Lower lobe of right lung (tissue), 2 donors: ENCODE measurements around the gene NEU3. TPM values are rescaled to one million over a fixed set of nuclear protein-coding genes. Genes with fewer than 3 reads are reported as not detected.

Experiments
- ATAC-seq, 2 donors: fragments of 200-7000 bp; cut with Tn5 transposase; one replicate each; pipeline ENCODE4 v1.9.1; 2020 to 2022; ENCODE audit warnings: mild to moderate bottlenecking in 2 of 2, moderate library complexity in 2 of 2
- DNase-seq: peaks from one replicate; pipeline ENCODE4 v3.0.0-alpha.2; 2020
- H3K27ac ChIP-seq: fragments of 200-600 bp; one replicate; pipeline ENCODE4 v1.8.0; 2022
- H3K27me3 ChIP-seq: fragments of 200-600 bp; one replicate; pipeline ENCODE4 v1.8.0; 2022; ENCODE audit warnings: low read depth
- H3K36me3 ChIP-seq: fragments of 200-600 bp; one replicate; pipeline ENCODE4 v1.8.0; 2022; ENCODE audit warnings: mild to moderate bottlenecking
- H3K4me1 ChIP-seq: fragments of 200-600 bp; one replicate; pipeline ENCODE4 v1.8.0; 2022
- H3K4me3 ChIP-seq: fragments of 200-600 bp; one replicate; pipeline ENCODE4 v1.8.0; 2022; ENCODE audit warnings: mild to moderate bottlenecking
- H3K9me3 ChIP-seq: fragments of 200-600 bp; one replicate; pipeline ENCODE4 v1.8.0; 2022
- intact Hi-C: fragments of 100-400 bp; cut with DNase I; formaldehyde crosslinking; loops from one replicate; pipeline ENCODE4 v1.11.0; 2022
- total RNA-seq: library from RNA; stranded (reverse); fragmentation: NEBNext Ultra II Directional; extraction: Animal tissue kit (Norgen Biotek cat#: 25700); gene quantifications from one replicate; pipeline ENCODE4 v1.2.1, GENCODE V29; 2021
- TF ChIP-seq, protein P1 (sequence below): fragments of 200-600 bp; IDR thresholded peaks from one replicate; pipeline ENCODE4 v1.8.0; 2022; ENCODE audit warnings: antibody characterized with exemption, mild to moderate bottlenecking
- donor health status: DM: no; HTN: yes; CAD: no; lungs with severe emphysema.

The NEU3 gene
- total RNA-seq, 1 donor from 2014 or later = 10.7 TPM

DNA sequence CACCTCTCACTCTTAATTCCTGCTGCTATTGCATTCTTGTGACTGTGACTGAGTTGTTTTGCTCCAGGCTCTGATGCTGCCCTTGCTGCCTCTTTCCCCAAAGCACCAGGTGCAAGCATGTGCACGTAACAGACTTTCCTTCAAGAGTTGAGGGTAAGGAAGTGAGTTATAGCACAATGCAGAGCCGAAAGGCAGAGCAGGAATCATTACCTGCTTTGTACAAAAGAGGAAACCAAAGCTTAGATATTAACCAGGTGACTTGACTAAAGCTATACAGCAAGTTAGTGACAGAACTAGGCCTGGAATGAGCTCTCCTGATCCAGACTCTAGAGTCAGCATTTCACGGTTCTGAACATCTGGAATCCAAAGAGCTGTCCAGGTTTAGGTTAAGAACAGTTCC lies 33.6 kb downstream of the NEU3 start:
- no peaks in the 10 kb centered on the region for H3K9me3 ChIP-seq
- intact Hi-C loops = no loop called here
- no peak overlapping the region for H3K4me3 ChIP-seq

DNA sequence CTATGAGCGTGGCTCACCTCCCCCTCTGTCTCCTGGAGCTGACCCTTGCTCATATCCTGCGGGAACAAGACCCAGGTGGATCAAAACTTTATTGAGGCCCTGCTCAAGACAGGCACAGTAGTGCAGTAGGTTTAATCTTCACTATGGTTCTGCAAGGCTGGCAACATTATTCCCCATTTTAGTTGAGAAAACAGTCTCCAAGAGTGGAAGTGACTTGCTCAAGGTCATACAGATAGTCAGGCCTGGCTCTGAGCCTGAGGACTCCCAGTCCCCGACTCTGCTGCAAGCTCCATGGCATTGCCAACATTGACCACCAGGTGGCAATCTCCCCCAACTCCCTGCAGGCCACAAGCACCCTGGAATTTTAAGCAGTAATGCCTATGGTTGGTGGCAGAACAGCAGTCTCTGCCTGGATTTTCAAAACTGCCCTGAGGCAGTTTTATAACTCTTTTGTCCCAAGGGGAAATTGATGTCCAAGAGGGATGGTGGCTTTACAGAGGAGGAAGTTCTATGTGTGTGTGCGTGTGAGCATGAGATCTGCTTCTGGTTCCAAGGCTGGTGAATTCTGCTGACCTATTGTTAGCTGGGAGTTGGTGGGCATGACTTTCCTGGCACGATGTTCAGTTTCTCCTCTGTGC lies 34.1 kb downstream of the NEU3 start:
- intact Hi-C loops = no loop called here
- Histone ChIP-seq H3K27me3 (no peaks in the 10 kb centered on the region), H3K27ac (no peak overlapping the region), H3K9me3 (no peaks in the 10 kb centered on the region), H3K4me3 (no peak overlapping the region), H3K4me1 (no peaks in the 10 kb centered on the region), H3K36me3 (no peaks in the 10 kb centered on the region)
- DNase-seq (peak; percentile 76), ATAC-seq (peak; percentile 89 to 92)
- TF ChIP-seq, protein P1, sequence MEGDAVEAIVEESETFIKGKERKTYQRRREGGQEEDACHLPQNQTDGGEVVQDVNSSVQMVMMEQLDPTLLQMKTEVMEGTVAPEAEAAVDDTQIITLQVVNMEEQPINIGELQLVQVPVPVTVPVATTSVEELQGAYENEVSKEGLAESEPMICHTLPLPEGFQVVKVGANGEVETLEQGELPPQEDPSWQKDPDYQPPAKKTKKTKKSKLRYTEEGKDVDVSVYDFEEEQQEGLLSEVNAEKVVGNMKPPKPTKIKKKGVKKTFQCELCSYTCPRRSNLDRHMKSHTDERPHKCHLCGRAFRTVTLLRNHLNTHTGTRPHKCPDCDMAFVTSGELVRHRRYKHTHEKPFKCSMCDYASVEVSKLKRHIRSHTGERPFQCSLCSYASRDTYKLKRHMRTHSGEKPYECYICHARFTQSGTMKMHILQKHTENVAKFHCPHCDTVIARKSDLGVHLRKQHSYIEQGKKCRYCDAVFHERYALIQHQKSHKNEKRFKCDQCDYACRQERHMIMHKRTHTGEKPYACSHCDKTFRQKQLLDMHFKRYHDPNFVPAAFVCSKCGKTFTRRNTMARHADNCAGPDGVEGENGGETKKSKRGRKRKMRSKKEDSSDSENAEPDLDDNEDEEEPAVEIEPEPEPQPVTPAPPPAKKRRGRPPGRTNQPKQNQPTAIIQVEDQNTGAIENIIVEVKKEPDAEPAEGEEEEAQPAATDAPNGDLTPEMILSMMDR = peak; percentile 99

More for the DNA sequence above, 33.6 kb downstream of the NEU3 start:
- Histone ChIP-seq H3K36me3 (no peaks in the 10 kb centered on the region), H3K4me1 (no peaks in the 10 kb centered on the region), H3K27ac (no peak overlapping the region), H3K27me3 (no peaks in the 10 kb centered on the region)
- ATAC-seq (no peak), DNase-seq (no peak)
- TF ChIP-seq, protein P1 = no peak

DNA sequence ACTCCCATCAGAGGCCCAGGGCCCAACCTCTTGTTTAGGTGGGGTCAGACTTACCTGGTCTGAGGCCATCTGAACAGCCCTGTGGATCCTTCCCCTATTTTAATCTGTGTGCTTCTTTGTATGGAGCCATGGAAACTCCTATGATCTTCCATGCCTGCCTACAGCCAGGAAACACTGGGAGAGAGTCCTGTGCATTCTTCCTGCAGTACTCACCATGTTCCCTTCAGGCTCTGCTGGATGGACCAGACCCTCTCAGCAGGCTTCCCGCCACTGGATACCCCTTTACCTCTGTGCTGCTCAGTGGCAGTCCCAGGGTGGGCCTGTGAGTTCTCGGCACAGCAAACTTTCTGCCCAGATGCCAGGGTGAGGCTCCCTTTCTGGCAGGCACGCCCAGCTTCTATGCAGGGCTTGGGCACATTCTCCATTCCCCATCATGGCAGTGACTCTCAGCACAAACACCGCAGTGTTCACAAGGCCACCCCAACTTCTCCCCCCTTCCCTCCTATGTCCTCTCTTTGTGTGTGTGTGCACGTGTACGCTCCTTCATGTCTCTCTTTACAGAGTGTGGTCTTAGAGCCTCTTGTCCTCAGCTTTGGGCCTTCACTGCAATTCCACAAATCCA lies 34.8 kb downstream of the NEU3 start:
- no peaks in the 10 kb centered on the region for H3K9me3 ChIP-seq
- no peaks in the 10 kb centered on the region for H3K27me3 ChIP-seq
- H3K4me1 ChIP-seq = no peaks in the 10 kb centered on the region
- peak in 1 of 2 donors; percentile 6 for ATAC-seq
- DNase-seq = no peak
- TF ChIP-seq, protein P1 = no peak
- no peaks in the 10 kb centered on the region for H3K36me3 ChIP-seq
- no peak overlapping the region for H3K4me3 ChIP-seq
- H3K27ac ChIP-seq = no peak overlapping the region
- intact Hi-C loops = no loop called here

DNA sequence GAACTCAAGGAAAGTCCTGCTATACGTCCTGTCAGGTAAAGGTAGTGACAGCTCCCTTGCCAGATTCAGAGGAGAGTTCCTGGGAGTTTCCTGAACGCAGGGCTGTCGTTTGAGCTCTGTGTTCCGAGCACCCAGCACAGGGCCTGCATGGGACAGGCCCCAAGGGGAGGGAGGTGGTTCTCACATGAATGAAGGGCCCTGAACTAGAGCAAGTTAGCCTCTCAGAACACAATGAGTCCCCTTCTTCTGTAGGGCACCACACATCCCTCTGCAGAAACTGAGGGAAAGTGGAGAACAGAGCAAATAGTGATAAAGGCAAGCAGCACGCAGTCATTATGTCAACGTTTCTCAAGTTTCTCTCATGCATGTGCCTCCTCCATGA lies 35.3 kb downstream of the NEU3 start:
- no peak for ATAC-seq

DNA sequence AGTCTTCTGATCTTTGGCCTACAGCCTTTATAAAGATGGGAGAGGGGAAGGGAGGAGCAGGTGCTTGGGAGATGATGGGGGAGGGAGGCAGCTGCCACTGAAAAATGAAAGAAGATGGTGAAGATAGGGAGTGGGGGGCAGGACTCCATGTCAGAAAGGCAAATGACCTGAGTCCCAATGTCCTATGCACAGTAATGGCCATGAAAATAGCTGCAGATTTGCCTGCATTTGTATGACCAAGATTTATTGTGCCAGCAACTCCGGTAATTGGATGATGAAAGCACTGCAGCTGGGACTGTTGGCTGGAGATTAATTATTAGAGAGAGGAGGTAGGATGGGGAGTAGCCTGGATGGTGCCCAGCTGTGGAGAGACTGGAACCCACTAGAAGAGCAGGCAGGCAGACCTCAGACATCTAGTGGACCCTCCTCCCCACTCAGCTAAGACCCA lies 36.1 kb downstream of the NEU3 start:
- TF ChIP-seq, protein P1 = no peak
- Histone ChIP-seq H3K27ac (no peak overlapping the region), H3K4me3 (no peak overlapping the region), H3K9me3 (no peaks in the 10 kb centered on the region), H3K27me3 (no peaks in the 10 kb centered on the region), H3K36me3 (no peaks in the 10 kb centered on the region), H3K4me1 (no peaks in the 10 kb centered on the region)
- DNase-seq = no peak
- intact Hi-C loops = no loop called here
- ATAC-seq = no peak

More for the DNA sequence above, 35.3 kb downstream of the NEU3 start:
- Histone ChIP-seq H3K27me3 (no peaks in the 10 kb centered on the region), H3K27ac (no peak overlapping the region), H3K4me3 (no peak overlapping the region), H3K9me3 (no peaks in the 10 kb centered on the region), H3K36me3 (no peaks in the 10 kb centered on the region), H3K4me1 (no peaks in the 10 kb centered on the region)
- DNase-seq = no peak
- TF ChIP-seq, protein P1 = no peak
- intact Hi-C loops = no loop called here
